GM21786 (cell line): ENCODE data around the gene NME8.
"Not testable (repeated sequence)": the region's sequence is repeated elsewhere in the genome, so short reads cannot be mapped to it uniquely, and the experiment has no call there.

Source experiments
- ATAC-seq: cut with Tn5 transposase; IDR thresholded peaks from one replicate; pipeline ENCODE4 v1.9.1; 2021; ENCODE audit not compliant: unreplicated experiment

Gene NME8, protein sequence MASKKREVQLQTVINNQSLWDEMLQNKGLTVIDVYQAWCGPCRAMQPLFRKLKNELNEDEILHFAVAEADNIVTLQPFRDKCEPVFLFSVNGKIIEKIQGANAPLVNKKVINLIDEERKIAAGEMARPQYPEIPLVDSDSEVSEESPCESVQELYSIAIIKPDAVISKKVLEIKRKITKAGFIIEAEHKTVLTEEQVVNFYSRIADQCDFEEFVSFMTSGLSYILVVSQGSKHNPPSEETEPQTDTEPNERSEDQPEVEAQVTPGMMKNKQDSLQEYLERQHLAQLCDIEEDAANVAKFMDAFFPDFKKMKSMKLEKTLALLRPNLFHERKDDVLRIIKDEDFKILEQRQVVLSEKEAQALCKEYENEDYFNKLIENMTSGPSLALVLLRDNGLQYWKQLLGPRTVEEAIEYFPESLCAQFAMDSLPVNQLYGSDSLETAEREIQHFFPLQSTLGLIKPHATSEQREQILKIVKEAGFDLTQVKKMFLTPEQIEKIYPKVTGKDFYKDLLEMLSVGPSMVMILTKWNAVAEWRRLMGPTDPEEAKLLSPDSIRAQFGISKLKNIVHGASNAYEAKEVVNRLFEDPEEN

DNA sequence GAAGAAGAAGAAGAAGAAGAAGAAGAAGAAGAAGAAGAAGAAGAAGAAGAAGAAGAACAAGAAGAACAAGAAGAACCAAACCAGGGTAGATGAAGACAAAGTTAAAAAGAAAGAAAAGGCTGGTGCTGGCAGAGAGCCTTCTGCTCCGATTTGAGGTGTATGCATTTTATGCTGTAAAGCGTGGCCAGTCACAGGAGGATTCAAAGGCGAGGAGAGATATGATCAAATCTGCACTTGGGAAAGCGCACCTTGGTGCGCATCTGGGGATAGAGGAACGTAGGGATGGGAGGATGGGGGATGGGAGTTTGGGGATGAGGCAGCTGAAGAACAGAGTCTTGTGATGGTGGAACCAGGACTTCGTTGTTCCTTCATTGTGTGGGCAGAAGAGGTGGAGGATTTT lies at the start of gene NME8:
Gene NME8 (plus strand): TSS at position 301 of the 400 bp plus-strand sequence. CDS start 1,670 bp downstream, outside the sequence.
- ATAC-seq = no peak

DNA sequence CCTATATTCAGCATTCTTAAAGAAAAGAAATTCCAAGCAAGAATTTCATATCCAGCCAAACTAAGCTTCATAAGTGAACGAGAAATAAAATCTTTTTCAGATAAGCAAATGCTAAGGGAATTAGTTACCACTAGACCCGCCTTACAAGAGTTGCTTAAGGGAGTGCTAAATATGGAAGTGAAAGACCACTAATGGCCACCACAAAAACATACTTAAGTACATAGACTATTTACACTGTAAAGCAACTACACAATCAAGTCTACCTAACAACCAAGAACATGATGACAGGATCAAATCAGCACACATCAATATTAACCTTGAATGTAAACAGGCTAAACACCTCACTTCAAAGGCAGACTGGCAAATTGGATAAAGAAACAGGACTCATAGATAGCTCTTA lies 42.2 kb upstream of the NME8 start:
- no peak for ATAC-seq

DNA sequence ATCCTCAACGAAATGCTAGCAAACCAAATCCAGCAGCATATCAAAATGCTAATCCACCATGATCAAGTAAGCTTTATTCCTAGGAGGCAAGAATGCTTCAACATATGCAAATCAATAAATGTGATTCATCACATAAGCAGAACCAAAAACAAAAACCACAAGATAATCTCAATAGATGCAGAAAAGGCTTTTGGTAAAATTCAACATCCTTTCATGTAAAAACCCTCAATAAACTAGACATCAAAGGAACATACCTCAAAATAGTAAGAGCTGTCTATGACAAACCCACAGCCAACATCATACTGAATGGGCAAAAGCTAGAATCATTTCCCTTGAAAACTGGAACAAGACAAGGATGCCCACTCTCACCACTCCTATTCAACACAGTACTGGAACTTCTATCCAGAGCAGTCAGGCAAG lies 36.2 kb upstream of the NME8 start:
- not testable (repeated sequence) for ATAC-seq

DNA sequence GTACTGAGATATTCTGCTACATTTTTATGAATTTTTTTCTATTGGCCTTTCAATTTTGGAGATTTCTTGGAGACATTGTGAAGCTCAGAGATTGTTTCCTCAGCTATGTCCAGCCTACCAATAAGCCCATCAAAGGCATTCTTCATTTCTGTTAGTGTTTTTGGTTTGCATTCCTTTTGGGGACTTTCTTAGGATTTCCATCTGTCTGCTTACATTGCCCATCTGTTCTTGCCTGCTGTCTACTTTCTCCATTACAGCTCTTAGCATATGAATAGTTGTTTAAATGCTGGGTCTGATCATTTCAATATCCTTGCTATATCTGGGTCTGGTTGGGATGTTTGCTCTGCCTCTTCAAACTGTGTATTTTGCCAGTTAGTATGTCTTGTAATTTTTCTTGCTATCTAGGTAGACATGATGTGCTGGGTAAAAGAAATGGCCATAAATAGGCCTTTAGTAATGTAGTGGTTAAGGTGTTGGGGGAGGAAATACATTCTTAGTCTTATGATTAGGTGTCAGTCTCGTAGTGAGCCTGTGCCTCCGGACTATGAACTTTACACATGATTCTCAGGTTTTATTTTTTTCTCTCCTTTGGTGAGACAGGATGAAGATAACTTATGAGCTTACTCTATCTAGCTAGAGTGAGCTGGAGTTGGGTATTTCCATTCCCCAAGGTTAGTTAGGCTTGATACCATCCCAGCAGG lies 32.6 kb upstream of the NME8 start:
- ATAC-seq = peak; percentile 89

DNA sequence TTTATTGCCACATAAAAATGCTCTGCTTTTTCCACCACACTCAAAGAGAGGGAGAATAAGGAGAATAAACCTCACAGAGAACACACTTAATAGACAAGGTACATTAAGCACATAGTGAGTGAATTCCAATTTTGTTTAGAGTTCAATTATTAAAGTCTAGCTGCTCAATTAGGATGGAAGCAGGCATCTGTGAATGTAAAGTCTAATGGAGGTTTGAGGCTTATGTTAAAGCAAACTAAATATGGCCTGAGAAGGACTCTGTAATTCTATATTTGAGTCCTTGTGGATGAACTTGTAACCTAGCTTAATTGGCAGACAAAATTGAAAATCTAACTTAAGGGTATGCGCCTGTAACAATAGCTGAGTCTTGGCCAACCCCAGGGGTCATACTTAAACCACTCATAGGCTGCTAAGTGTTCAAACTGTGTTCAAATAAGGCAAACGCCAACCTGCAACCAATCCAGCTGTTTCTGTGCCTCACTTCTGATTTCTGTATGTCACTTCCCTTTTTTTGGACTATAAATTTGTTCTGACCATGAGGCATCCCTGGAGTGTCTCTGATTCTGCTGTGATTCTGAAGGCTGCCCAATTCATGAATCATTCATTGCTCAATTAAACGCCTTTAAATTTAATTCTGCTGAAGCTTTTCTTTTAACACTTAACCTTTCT lies 31.3 kb upstream of the NME8 start:
- no peak for ATAC-seq

DNA sequence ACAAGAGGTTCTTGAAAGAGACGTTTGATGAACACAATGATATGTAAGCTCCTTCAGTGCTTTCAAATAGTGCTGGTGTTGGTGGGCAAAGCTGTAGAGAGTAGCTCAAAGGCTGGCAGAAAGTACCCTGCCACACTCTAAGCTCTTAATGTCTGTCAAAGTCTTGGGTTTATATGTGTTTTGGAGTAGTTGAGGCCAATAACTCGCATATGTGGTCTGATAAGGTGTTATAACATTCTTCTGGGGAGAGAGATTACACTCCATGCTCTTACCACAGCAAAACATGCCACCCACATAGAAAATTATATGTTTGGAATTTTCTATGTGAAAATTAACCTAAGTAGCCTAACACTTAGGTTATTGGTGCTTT lies 30.8 kb upstream of the NME8 start:
- ATAC-seq = no peak

DNA sequence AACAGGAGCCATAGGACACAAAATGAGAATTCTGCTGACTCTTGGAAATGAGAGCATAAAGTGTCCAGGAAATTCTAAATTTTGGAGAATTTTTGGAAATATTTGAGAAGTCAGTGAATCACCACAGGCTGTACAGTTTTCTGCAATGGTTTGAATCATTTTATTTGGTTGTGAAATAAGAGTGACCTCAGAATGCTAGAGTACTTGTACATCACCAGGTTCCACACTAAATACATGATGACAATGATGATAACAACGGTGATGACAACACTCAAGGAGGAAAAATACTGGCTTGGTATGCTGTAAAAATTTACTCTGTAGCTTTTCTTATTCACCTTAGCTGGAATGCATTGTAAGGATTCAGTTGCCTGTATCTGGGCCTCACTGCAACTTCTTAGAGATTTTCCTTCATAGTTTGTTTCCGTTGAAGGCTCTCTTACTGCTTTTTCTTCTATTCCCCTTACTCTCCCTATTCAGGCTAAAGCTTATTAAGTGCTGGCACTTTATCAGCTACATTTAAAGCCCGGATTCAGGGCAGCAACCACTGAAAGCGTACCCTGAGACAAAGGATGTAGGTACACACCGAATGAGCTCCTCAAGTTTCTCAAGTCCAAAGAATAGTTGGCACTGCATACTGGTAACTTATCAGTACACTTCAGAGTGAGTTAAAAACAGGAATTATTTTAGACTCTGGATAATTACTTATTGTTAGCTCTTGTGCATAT lies 30.2 kb upstream of the NME8 start:
- no peak for ATAC-seq

DNA sequence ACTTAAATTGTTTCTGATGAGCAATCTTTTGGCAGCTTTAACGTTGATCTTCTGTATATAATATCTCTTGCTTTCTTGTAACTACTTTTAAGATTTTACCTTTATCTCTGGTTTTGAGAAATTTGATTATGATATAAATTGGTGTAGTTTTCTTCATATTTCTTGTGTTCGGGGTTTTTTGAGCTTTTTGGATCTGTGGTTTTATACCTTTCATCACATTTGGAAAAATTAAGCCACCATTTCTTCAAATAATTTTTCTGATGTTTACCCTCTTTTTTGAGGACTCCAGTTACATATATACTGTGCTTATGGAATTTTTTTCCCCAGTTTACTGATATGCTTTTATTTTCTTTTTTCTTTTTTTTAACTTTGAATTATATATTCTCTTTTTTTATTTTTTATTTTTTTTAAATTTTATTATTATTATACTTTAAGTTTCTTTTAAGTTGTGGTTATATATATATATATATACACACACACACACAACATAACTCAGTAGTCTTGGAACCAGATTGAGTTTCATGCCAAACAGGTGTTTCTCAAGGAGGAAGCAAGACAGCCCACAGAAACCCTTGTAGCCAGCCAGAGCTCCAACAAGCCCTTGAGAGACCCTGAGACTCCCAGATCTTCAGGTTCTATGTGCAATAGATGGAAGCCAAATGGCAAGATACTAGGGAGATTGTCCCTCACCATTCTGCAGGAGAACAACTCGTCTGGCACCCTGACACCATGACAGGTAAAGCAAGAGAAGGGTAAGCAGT lies 27.5 kb upstream of the NME8 start:
- peak; percentile 65 for ATAC-seq

DNA sequence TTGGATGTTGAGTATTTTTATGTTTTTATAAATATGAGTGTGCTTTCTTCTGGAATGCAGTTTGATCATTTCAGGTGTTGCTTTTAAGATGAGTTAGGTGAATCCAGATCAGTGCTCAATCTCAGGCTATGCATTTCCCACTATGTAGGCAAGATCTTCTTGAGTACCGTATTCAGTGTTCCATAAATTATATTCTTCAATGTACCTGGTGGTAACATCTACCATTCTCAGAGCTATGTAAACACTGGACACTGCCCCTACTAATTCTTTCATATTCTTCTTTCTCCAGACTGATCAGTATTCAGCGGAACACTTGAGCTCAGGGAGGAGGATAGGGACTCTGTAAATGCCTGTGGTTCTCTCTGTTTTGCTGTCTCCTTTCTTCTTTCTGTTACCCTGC lies 25.5 kb upstream of the NME8 start:
- no peak for ATAC-seq

DNA sequence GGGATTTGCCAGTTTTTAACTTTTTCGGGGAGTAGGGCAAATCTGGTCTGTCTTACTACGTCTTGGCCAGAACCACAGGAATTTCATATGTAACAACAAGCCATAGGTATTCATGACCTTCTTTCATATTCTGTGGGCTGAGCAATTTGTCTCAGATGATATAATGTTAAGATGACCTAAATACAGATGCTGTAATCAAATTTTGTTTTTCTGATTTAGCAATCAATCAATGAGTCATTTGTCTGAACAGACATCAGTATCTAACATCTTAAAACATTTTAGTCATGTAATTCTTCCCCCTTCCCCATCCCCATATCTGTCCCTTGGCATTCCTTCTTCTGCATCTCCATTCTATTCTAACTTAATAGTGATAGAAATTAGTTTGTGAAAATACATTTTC lies 24.8 kb upstream of the NME8 start:
- no peak for ATAC-seq

DNA sequence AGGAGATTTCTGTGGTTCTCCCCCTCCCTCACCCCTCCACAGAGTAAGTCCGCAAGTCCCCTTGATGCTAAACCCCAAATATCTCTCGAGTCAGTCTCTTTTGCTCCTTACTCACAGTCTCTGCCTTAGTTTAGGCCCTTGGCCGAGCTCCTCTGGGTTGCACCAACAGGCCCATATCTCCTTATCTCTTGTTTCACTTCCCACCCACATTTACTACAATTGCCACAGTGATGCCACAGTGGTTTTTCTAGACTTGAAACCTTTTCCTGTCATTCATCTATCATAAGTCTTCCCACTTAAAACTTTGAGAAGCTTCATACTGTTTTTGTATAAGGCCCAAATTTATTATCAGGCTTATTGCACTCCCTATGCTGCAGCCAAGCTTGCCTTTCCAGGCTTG lies 23.4 kb upstream of the NME8 start:
- ATAC-seq = no peak

DNA sequence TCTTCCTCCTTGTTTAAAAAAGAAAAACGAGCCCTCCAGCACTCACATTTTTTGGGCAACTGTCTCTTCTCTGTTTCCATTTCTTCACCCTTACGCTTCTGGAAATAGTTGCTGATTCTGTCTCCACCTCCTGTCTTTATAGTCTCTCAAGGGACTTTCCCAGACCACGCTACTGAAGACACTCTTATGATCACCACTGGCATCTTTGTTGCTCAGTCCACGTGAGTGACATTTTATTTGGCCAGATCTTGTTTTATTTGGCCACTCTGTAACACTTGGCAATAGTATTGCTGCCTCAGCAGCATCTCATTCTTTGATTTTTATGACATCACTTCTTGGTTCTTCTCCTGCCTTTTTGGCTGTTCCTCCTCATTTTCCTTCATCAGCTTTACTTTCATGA lies 21.6 kb upstream of the NME8 start:
- ATAC-seq = no peak

DNA sequence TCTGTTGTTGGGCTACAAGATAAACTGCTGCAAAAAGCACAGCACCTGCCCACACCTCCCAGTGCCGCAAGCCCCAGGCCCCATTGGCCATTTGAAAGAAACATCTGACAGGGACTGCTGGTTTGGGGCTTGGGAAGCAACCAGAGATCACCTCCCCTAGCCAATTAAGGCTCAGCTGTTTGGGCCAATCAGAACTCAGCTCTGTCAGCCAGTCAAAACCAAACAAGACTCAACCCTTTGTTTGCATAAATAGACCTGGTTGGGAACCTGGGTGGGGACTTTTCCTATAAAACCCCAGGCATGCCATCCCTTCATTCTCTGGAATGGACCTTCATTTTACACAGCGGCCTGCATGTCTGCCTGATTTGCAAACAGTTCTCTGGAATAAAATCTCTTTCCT lies 17.2 kb upstream of the NME8 start:
- no peak for ATAC-seq

DNA sequence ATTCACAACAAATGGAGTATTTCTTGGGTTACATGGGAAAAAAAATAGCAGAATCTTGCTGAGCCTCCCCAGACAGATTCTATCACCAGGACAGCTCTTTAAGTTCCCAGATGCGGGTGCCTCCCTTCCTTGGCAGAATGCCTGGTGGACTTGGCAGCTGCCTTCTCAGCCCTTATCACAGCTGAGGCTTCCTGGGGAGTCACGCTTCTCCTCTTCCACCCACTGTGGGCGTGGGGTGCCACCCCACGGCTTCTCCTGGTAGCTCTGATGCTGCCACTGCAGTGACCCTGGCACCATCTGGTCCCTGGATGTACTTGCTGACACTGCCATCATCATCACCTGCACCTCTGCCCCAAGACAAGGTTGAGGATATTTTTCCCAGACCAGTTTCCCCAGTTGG lies 16.2 kb upstream of the NME8 start:
- ATAC-seq = peak; percentile 90

DNA sequence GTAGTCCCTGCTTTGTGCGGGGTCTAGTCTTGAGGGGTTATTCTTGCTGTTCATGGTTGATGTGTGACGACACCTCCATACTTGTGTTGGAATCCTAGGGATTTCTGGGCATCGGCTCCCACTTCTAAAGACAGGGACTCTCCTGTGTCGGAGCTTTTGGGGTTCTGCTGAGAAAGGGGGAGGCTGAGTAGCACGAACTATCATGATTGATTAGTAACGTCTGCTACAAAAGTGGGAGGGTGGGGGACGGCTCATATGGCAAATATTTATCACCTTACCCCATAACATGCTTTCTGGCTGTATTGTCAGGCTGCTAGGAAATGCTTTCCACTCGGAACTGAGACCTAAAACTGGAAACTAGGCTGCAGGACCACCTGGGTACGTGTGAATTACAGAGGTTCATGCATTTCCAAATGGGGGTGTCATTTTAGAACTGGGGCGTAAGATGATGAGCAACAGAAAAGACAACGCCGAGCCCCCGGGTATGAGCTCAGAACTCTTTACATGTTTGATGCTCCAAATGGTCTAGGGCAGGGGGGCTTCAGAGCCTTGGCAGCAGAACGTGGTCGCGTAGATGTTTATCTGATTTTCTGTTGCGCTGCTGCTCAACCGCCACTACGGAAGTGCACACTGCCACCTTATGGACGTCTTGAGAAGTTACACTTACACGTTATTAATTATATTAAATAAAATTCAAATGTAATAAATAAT lies 15.1 kb upstream of the NME8 start:
- no peak for ATAC-seq

DNA sequence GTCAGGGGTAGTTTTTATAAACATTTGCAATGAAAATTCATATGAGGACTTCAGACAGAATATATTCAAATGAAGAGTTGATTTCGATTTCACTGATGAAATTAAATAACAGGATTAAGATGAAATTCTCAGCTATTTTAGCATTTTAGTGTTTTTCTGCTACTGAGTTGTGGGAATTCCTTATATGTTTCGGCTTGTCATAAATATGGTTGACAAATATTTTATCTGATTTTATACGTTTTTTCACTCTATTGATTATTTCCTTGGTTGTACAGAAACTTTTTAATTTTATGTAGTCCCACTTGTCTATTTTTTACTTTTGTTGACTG lies 14.6 kb upstream of the NME8 start:
- no peak for ATAC-seq

DNA sequence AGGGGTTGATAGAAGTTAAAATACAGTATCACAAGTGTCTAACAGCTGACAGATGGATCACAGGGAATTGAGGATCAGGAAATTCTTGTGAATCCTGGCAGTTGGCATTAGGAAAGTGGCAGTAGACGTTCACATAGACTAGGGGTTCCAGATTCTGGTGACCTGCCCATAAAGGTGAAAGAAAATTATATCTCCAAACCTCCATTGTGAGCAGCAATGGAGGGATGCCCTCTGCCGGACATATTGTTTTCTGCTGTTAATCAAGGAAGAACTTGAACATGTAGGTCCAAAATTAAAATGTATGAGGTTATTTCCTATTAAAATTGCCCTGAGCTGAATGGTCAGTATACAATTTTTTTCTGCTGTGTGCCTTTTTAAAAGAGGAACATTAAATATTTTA lies 5.1 kb downstream of the NME8 start:
- ATAC-seq = no peak

DNA sequence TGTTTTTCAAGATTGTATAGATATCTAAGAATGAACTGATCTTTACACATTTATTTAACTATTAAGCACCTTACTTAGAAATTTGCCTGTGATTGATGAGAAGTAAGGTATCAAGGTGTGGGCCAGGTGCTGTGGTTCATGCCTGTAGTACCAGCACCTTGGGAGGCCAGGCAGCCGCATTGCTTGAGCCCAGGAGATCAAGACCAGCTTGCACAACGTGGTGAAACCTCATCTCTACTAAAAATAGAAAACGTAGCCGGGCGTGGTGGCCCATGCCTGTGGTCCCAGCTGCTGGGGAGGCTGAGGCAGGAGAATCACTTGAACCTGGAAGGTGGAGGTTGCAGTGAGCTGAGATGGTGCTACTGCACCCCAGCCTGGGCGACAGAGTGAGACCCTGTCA lies 33.7 kb downstream of the NME8 start:
- no peak for ATAC-seq

DNA sequence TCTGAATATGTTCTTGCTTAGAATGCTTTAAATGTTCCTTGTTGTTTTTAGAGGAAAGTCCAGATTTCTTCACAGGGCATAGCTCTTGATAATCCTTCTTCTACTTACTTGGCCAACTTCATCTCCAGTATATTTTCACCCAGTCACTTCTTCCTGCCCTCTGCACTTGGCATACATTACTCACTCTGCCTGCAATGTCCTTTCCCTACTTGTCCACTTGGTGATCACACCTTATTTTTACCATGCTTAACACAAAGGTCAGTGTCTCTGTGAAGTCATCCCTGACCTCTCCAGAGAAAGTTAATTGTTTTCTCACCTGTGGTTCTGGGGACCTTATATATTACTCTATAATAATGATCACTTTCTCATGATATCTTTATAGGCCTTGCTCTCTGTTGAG lies 45.0 kb downstream of the NME8 start:
- ATAC-seq = no peak

DNA sequence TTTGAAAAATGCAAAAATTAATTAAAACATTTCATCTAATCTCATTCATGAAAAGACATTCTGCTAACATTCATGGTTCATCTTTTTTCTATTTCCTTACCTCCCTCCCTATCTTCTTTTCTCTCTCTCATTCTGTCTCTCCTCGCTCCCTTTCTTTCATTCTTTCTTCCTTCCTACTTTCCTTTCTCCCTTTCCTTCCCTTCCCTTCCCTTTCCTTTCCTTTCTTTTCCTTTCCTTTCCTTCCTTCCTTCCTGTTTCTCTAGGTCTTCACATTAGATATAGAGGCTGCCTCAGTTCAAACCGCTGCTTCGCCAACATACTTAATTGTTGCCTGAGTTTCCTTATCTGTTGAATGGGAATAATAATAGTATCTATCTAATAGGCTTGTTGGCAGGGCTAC lies 46.3 kb downstream of the NME8 start:
- ATAC-seq = no peak
